Lower lobe of right lung (tissue), 2 donors: ENCODE data around the gene INPPL1. TPM values are rescaled to one million over a fixed set of nuclear protein-coding genes. Genes with fewer than 3 reads are reported as not detected.
A peak's percentile ranks its signal among the peaks of the same experiment; 100 is the strongest.

Experiments used
- ATAC-seq, 2 donors: fragments of 200-7000 bp; cut with Tn5 transposase; one replicate each; pipeline ENCODE4 v1.9.1; 2020 to 2022; ENCODE audit warnings: mild to moderate bottlenecking in 2 of 2, moderate library complexity in 2 of 2
- DNase-seq: peaks from one replicate; pipeline ENCODE4 v3.0.0-alpha.2; 2020
- H3K27ac ChIP-seq: fragments of 200-600 bp; one replicate; pipeline ENCODE4 v1.8.0; 2022
- H3K27me3 ChIP-seq: fragments of 200-600 bp; one replicate; pipeline ENCODE4 v1.8.0; 2022; ENCODE audit warnings: low read depth
- H3K36me3 ChIP-seq: fragments of 200-600 bp; one replicate; pipeline ENCODE4 v1.8.0; 2022; ENCODE audit warnings: mild to moderate bottlenecking
- H3K4me1 ChIP-seq: fragments of 200-600 bp; one replicate; pipeline ENCODE4 v1.8.0; 2022
- H3K4me3 ChIP-seq: fragments of 200-600 bp; one replicate; pipeline ENCODE4 v1.8.0; 2022; ENCODE audit warnings: mild to moderate bottlenecking
- H3K9me3 ChIP-seq: fragments of 200-600 bp; one replicate; pipeline ENCODE4 v1.8.0; 2022
- intact Hi-C: fragments of 100-400 bp; cut with DNase I; formaldehyde crosslinking; loops from one replicate; pipeline ENCODE4 v1.11.0; 2022
- total RNA-seq: library from RNA; stranded (reverse); fragmentation: NEBNext Ultra II Directional; extraction: Animal tissue kit (Norgen Biotek cat#: 25700); gene quantifications from one replicate; pipeline ENCODE4 v1.2.1, GENCODE V29; 2021
- TF ChIP-seq, protein P1 (sequence below): fragments of 200-600 bp; IDR thresholded peaks from one replicate; pipeline ENCODE4 v1.8.0; 2022; ENCODE audit warnings: antibody characterized with exemption, mild to moderate bottlenecking
- donor health status: DM: no; HTN: yes; CAD: no; lungs with severe emphysema.

Gene INPPL1
- total RNA-seq, 1 donor from 2014 or later = 147 TPM

DNA sequence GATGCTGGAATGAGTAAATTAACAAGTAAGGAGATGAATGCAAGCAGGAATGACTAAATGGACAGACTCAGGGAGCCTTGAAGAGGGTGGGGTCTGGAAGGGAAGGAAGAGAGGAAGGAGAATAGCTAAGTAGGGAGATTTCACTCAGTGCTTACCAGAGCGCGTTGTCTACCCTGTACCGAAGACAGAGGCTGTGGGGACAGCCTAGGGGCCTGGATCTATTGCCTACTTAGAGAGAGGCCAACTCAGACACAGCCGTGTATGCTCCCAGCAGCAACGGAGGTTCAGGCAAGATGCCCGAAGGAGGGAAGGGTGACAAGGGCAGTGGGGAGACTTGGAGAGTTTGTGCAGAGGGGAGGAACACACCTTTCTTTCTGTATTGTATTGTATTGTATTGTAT is 7.9 kb upstream of the INPPL1 start, which contains the start of gene FOLR2:
FOLR2 (plus strand) TSS at position 157 of the 400 bp plus-strand sequence. CDS start 1,791 bp downstream, outside the sequence.
- Histone ChIP-seq H3K9me3 (no peaks in the 10 kb centered on the region), H3K36me3 (no peaks in the 10 kb centered on the region), H3K27ac (no peak within 1 kb of the TSS), H3K27me3 (no peaks in the 10 kb centered on the region), H3K4me1 (peaks cover 1% of the 10 kb centered on the region), H3K4me3 (peak within 1 kb of the TSS; percentile 1)
- DNase-seq (no peak), ATAC-seq (no peak)
- TF ChIP-seq, protein P1, sequence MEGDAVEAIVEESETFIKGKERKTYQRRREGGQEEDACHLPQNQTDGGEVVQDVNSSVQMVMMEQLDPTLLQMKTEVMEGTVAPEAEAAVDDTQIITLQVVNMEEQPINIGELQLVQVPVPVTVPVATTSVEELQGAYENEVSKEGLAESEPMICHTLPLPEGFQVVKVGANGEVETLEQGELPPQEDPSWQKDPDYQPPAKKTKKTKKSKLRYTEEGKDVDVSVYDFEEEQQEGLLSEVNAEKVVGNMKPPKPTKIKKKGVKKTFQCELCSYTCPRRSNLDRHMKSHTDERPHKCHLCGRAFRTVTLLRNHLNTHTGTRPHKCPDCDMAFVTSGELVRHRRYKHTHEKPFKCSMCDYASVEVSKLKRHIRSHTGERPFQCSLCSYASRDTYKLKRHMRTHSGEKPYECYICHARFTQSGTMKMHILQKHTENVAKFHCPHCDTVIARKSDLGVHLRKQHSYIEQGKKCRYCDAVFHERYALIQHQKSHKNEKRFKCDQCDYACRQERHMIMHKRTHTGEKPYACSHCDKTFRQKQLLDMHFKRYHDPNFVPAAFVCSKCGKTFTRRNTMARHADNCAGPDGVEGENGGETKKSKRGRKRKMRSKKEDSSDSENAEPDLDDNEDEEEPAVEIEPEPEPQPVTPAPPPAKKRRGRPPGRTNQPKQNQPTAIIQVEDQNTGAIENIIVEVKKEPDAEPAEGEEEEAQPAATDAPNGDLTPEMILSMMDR = no peak
- intact Hi-C loops = no loop called here

DNA sequence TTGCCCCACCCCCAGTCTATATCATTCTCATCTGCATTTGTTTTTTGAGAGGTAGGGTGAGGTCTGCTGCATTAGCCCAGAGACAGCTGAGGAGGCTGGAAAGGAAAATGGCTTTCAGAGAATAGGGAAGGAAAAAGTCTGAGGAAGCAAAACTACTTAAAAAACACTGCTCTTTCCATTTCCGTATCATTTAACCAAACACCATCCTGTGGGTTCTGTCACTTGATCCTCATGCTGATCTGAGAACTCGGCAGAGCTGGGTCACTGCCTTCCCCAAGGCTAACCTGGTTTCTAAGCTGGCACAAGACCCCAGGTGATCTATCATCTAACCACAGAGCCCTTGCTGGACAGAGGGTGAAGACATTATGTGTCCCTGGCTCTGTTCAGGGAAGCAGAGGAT is 6.7 kb upstream of the INPPL1 start:
- H3K4me3 ChIP-seq = no peak overlapping the region
- no peaks in the 10 kb centered on the region for H3K36me3 ChIP-seq
- DNase-seq (no peak), ATAC-seq (peak in 1 of 2 donors; percentile 35)
- H3K27ac ChIP-seq = no peak overlapping the region
- no peaks in the 10 kb centered on the region for H3K27me3 ChIP-seq
- TF ChIP-seq, protein P1 = no peak
- H3K9me3 ChIP-seq = no peaks in the 10 kb centered on the region
- intact Hi-C loops = no loop called here
- H3K4me1 ChIP-seq = peaks cover 13% of the 10 kb centered on the region

DNA sequence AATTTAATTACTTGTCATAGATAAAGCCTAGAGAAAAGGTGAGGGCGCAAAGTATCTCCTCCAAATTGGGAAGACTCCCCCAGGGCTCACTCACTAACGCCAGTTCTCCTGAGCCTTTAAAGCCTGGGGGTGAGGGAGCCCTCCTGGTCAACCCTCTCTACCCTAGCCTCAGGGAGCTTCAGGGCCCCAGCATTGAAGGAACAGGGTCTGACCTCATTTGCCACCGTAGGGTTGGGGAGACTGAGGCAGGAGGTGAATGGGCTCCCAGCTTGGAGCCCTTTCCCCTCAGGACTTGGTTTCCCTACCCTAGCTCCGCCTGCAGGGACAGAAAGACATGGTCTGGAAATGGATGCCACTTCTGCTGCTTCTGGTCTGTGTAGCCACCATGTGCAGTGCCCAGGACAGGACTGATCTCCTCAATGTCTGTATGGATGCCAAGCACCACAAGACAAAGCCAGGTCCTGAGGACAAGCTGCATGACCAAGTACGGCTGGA is 6.3 kb upstream of the INPPL1 start:
- intact Hi-C loops = no loop called here
- peaks cover 13% of the 10 kb centered on the region for H3K4me1 ChIP-seq
- no peaks in the 10 kb centered on the region for H3K9me3 ChIP-seq
- DNase-seq (no peak), ATAC-seq (no peak)
- H3K27me3 ChIP-seq = no peaks in the 10 kb centered on the region
- no peak overlapping the region for H3K27ac ChIP-seq
- no peaks in the 10 kb centered on the region for H3K36me3 ChIP-seq
- H3K4me3 ChIP-seq = no peak overlapping the region
- TF ChIP-seq, protein P1 = no peak

DNA sequence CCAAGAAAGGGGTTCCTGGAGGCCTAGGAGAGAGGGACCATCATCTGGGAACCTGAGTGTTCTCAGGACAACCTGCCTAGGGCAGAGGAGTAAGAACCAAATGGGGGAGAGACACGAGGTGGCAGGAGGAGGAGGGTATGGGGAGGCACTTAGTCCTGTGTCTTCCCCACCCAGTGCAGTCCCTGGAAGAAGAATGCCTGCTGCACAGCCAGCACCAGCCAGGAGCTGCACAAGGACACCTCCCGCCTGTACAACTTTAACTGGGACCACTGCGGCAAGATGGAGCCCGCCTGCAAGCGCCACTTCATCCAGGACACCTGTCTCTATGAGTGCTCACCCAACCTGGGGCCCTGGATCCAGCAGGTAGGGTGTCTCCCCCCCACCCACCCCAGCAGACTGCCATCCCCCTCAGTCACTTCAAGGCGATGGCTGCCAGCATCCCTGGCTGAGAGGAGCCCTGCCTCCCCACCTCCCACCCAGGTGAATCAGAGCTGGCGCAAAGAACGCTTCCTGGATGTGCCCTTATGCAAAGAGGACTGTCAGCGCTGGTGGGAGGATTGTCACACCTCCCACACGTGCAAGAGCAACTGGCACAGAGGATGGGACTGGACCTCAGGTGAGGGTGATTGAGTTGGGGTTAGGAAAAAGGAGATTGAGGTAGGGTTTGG is 3.7 kb upstream of the INPPL1 start:
- DNase-seq (no peak), ATAC-seq (no peak)
- Histone ChIP-seq H3K9me3 (no peaks in the 10 kb centered on the region), H3K4me1 (peaks cover 21% of the 10 kb centered on the region), H3K27ac (no peak overlapping the region), H3K36me3 (no peaks in the 10 kb centered on the region), H3K4me3 (no peak overlapping the region), H3K27me3 (no peaks in the 10 kb centered on the region)
- TF ChIP-seq, protein P1 = no peak
- intact Hi-C loops = no loop called here

DNA sequence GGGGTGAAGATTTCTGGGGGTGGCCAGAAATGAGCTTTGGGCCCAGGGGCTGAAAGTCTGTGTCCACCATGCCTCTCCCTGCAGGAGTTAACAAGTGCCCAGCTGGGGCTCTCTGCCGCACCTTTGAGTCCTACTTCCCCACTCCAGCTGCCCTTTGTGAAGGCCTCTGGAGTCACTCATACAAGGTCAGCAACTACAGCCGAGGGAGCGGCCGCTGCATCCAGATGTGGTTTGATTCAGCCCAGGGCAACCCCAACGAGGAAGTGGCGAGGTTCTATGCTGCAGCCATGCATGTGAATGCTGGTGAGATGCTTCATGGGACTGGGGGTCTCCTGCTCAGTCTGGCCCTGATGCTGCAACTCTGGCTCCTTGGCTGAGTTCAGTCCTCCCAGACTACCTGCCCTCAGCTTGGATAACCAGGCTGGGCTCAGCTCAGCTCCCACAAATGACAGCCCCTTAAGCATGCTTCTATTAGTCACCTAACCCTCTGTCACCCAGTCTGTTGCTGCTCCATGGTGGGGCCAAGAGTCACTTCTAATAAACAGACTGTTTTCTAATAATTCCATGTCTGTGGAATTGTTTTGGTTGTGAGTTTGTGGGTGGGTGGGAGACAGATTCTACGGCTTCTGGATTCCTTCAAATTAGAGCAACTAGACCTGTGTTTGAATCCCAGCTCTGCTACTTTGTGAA is 3.0 kb upstream of the INPPL1 start:
- Histone ChIP-seq H3K27ac (peak overlapping the region; percentile 95), H3K9me3 (no peaks in the 10 kb centered on the region), H3K36me3 (no peaks in the 10 kb centered on the region), H3K27me3 (no peaks in the 10 kb centered on the region), H3K4me1 (peaks cover 25% of the 10 kb centered on the region), H3K4me3 (no peak overlapping the region)
- DNase-seq (no peak), ATAC-seq (no peak)
- intact Hi-C loops = no loop called here
- TF ChIP-seq, protein P1 = no peak
